DND-41 (cell line): Measurements from ENCODE around the gene GPHA2.

Experiments used
- ATAC-seq: fragments of 200-7000 bp; cut with Tn5 transposase; 3 replicates; pipeline ENCODE4 v1.9.1; 2021; ENCODE audit warnings: low read depth; ENCODE audit not compliant: insufficient read depth
- DNase-seq: peaks from one replicate; pipeline ENCODE4 v3.0.0-alpha.2; 2020
- H2AFZ ChIP-seq: 2 replicates; pipeline ENCODE4 v1.6.0; 2012; ENCODE audit warnings: low read depth, low read length
- H3K27ac ChIP-seq: 2 replicates; pipeline ENCODE4 v1.5.1; 2012; ENCODE audit warnings: low read length, inconsistent platforms
- H3K27me3 ChIP-seq: fragments of 200-600 bp; sonication (generic); 2 replicates; pipeline ENCODE4 v1.6.0; 2012; ENCODE audit warnings: low read length, mild to moderate bottlenecking, inconsistent platforms; ENCODE audit not compliant: insufficient read depth, poor library complexity
- H3K36me3 ChIP-seq: 2 replicates; pipeline ENCODE4 v1.5.1; 2012; ENCODE audit warnings: low read length, inconsistent platforms; ENCODE audit not compliant: insufficient read depth
- H3K4me1 ChIP-seq: 2 replicates; pipeline ENCODE4 v1.5.1; 2012; ENCODE audit warnings: mild to moderate bottlenecking, low read length; ENCODE audit not compliant: insufficient read depth
- H3K4me2 ChIP-seq: 2 replicates; pipeline ENCODE4 v1.6.0; 2012; ENCODE audit warnings: mild to moderate bottlenecking, moderate library complexity, low read length, inconsistent platforms; ENCODE audit not compliant: insufficient read depth
- H3K4me3 ChIP-seq, 2 experiments: fragments of 200-600 bp in 1 of 2; shearing (Covaris generic) in 1 of 2; 2 replicates each; pipeline ENCODE4 v1.5.1; 2012 to 2016; ENCODE audit warnings: inconsistent platforms in 2 of 2, low read length in 2 of 2, mild to moderate bottlenecking in 2 of 2, low read depth in 1 of 2, moderate library complexity in 1 of 2
- H3K79me2 ChIP-seq: 2 replicates; pipeline ENCODE4 v1.6.0; 2012; ENCODE audit warnings: low read length, inconsistent platforms; ENCODE audit not compliant: insufficient read depth
- H3K9ac ChIP-seq: 2 replicates; pipeline ENCODE4 v1.6.0; 2012; ENCODE audit warnings: low read depth, mild to moderate bottlenecking, inconsistent platforms, low read length, moderate library complexity
- H3K9me3 ChIP-seq: 2 replicates; pipeline ENCODE4 v1.5.1; 2012; ENCODE audit warnings: low read length, moderate library complexity, mild to moderate bottlenecking, inconsistent platforms; ENCODE audit not compliant: insufficient read depth, severe bottlenecking
- H4K20me1 ChIP-seq: 2 replicates; pipeline ENCODE4 v1.6.0; 2012; ENCODE audit warnings: low read length; ENCODE audit not compliant: insufficient read depth
- CTCF ChIP-seq: IDR thresholded peaks from 2 replicates; pipeline ENCODE4 v1.5.1; 2012; ENCODE audit warnings: borderline replicate concordance, low read length, moderate library complexity, mild to moderate bottlenecking; ENCODE audit not compliant: poor library complexity, severe bottlenecking; ENCODE audit errors: extremely low read depth
- EZH2 ChIP-seq: IDR thresholded peaks from 3 replicates; pipeline ENCODE4 v1.6.1; 2012; ENCODE audit warnings: borderline replicate concordance, low read depth, mild to moderate bottlenecking, moderate library complexity, low read length, inconsistent platforms; ENCODE audit not compliant: severe bottlenecking

Gene GPHA2

GRCh38 chr11:64936539-64936938, 846 bp upstream of the GPHA2 start:
- Histone ChIP-seq H3K27me3 (peaks cover 18% of the 10 kb centered on the region), H3K27ac (no peak overlapping the region), H3K4me1 (no peaks in the 10 kb centered on the region), H3K4me3 (no peak overlapping the region), H3K36me3 (peaks cover 14% of the 10 kb centered on the region), H3K9ac (no peak overlapping the region), H3K9me3 (no peaks in the 10 kb centered on the region), H3K4me2 (no peak overlapping the region), H2AFZ (no peak overlapping the region), H3K79me2 (no peaks in the 10 kb centered on the region), H4K20me1 (no peaks in the 10 kb centered on the region)
- TF ChIP-seq CTCF (no peak), EZH2 (no peak)
- no peak for DNase-seq
- no peak for ATAC-seq

DNA sequence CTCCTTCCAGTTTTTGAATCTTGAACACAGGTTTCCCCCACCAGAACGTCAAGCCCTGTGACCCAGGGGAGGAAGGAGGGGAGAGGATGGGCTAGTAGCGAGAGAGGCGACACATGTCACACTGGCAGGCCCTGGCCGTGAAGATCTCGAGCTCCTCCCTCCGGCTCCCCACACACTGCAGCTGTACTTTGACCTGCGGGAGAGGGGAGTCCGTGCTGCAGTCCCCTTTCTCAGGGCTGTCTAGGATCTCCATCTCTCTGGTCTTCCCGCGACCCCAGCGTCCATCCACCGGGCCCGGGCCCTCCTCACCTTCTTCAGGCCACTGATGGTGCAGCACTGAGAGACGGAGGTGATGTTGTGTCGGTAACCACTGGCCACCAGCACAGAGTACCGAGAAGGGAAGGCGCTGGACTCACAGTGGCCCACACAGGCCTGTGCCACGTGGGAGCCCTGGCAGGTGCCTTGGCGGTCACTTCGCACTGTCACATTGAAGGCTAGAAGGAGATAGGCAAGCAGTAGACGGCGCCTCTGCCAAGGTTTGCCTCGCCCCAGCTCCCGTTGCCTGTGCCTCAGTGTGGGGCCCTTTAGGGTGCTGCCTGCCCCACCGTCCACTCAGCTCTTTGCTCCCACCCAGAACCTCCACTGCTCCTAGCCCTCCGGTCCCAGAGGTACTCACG, 873 bp downstream of the GPHA2 start:
- Histone ChIP-seq H3K9ac (no peak overlapping the region), H3K4me3 (no peak overlapping the region), H2AFZ (no peak overlapping the region), H3K27ac (no peak overlapping the region), H3K9me3 (no peaks in the 10 kb centered on the region), H3K27me3 (peaks cover 11% of the 10 kb centered on the region), H3K36me3 (peaks cover 30% of the 10 kb centered on the region), H3K4me2 (no peak overlapping the region), H3K4me1 (no peaks in the 10 kb centered on the region), H3K79me2 (no peaks in the 10 kb centered on the region), H4K20me1 (no peaks in the 10 kb centered on the region)
- ATAC-seq (no peak), DNase-seq (no peak)
- no peak for TF ChIP-seq CTCF
- TF ChIP-seq EZH2, result no peak

GRCh38 chr11:64933935-64934681, 1.6 kb downstream of the GPHA2 start:
- peaks cover 7% of the 10 kb centered on the region for H3K27me3 ChIP-seq
- no peaks in the 10 kb centered on the region for H3K4me1 ChIP-seq
- no peak overlapping the region for H3K4me3 ChIP-seq
- H3K79me2 ChIP-seq, result no peaks in the 10 kb centered on the region
- no peaks in the 10 kb centered on the region for H4K20me1 ChIP-seq
- no peak for TF ChIP-seq CTCF
- no peak overlapping the region for H3K9ac ChIP-seq
- no peak for DNase-seq
- no peak for ATAC-seq
- H3K36me3 ChIP-seq, result peaks cover 31% of the 10 kb centered on the region
- no peak overlapping the region for H3K4me2 ChIP-seq
- H2AFZ ChIP-seq, result no peak overlapping the region
- H3K9me3 ChIP-seq, result no peaks in the 10 kb centered on the region
- no peak overlapping the region for H3K27ac ChIP-seq
